Measurements from ENCODE around the gene ATP6AP1.
A peak's percentile ranks its signal among the peaks of the same experiment; 100 is the strongest.

ATP6AP1 gene

DNA sequence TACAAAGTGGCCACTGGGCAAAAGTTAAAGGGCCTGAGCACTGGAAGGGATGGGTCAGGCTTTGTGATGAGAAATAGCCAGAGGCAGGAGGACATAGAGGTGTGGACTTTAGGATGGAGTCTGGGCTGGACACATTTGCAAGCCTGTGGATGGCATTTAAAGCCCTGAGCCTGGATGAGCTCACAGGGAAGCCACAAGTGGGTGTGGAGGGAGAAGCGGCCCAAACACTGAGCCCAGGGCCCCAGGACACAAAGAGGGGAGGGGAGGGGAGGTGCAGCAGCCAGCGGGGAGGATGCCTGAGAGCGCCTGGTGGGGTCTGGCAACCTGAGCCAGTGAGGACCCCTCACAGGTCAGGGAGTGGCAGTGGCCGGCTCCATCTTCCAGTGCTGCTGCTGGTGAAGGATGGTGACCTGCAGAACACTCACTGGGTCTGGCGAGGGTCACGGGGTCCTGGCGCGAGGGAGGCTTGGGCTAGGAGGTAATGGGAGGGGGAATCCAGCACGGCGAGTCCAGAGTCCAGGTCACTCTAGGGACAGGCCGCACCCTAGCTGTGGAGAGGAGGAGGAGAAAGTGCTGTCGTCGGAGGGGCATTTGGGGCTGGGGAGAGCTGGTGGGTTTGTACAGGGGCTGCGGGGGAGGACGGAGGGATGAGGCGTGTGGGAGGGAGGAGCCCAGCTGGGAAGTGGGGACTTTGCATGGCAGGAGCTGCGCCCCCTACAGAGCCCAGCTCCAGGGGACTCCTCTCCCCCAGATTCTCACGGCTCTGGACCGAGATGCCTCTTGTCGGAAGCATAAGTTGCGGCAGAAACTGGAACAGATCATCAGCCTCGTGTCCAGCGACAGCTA, 43.6 kb downstream of the ATP6AP1 start:
- TF ChIP-seq, protein P1, sequence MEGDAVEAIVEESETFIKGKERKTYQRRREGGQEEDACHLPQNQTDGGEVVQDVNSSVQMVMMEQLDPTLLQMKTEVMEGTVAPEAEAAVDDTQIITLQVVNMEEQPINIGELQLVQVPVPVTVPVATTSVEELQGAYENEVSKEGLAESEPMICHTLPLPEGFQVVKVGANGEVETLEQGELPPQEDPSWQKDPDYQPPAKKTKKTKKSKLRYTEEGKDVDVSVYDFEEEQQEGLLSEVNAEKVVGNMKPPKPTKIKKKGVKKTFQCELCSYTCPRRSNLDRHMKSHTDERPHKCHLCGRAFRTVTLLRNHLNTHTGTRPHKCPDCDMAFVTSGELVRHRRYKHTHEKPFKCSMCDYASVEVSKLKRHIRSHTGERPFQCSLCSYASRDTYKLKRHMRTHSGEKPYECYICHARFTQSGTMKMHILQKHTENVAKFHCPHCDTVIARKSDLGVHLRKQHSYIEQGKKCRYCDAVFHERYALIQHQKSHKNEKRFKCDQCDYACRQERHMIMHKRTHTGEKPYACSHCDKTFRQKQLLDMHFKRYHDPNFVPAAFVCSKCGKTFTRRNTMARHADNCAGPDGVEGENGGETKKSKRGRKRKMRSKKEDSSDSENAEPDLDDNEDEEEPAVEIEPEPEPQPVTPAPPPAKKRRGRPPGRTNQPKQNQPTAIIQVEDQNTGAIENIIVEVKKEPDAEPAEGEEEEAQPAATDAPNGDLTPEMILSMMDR (IDR thresholded peaks at IDR 0.05; ENCODE audit: low read depth, low read length, missing control alignments), result no peak
- no peak overlapping the region for H3K27ac ChIP-seq
- no peaks in the 10 kb centered on the region for H3K27me3 ChIP-seq (replicated peaks)
- in situ Hi-C loops (cut with HindIII; ENCODE audit: low pct_ligation_motif_present, low sequenced_read_pairs), result no loop called here
- H3K4me3 ChIP-seq (ENCODE audit: low read depth, low read length), result no peak overlapping the region
- H3K36me3 ChIP-seq (replicated peaks), result peaks cover 10% of the 10 kb centered on the region
- no peak for DNase-seq

DNA sequence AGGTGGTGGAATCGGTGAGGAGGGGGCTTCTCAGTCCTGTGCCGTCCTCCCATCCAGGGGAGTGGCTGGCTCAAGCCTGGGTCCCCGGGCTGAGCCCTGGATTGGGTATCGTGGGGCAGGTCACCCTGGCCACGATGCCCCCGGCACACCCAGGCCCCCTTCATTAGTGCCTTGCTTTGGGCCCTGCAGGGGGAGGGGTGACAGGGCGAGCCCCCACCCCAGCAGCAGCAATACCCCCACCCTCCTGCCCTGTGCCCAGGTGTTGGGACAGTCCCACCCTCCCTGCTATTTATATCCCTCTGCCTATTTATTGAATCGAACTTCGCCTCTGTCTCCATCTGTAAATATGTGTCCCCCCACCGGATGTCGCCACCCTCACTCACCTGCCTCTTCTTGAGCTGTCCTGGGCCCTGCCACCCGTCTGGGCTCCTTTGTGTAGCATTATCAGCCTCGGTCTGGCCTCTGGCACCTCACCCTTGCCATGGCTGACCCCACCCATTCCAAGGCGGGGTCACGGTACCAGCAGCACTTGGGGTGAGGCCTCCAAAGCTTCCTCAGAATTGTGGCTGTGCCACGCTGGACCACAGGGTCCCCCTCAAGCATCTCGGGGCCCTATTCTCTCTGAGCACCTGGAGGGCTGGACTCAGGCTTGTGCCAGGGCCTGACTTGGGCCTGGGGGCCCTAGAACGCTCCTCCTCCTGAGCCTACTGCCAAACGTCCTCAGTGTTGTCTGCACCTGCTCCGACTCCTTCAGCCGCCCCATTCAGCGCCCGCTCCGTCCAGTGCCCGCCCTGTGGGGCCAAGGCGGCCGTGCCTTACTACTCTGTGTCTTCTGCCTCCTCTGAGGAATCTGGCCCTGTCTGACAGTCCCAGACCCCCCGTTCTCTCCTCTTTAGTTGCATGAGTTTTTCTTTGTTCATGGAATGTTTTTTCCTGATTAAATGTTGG, 44.5 kb downstream of the ATP6AP1 start:
- Histone ChIP-seq H3K27me3 (replicated peaks) (no peaks in the 10 kb centered on the region), H3K4me3 (ENCODE audit: low read depth, low read length) (no peak overlapping the region), H3K36me3 (replicated peaks) (peaks cover 10% of the 10 kb centered on the region), H3K27ac (no peak overlapping the region)
- TF ChIP-seq, protein P1 (IDR thresholded peaks at IDR 0.05; ENCODE audit: low read depth, low read length, missing control alignments), result no peak
- DNase-seq, result no peak
- in situ Hi-C loops (cut with HindIII; ENCODE audit: low pct_ligation_motif_present, low sequenced_read_pairs), result no loop called here

DNA sequence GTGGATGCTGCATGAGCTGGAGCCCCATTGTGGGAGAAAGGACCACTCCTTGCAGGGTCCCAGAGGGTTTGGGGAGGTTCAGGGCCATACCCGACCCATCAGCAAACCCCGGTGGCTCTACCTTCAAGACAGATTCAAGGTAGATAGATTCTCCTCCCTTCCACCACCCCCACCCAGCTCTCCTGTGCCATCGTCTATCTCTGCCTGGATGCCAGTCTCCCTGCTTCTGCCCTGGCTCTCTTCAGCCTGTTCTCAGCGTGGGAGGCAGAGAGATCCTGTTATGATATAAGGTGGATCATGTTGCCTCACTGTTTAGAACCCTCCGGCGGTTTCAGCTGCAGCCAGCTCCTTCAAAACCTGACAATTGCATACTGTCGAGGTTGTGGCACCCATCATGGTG, 45.2 kb downstream of the ATP6AP1 start:
- in situ Hi-C loops (cut with HindIII; ENCODE audit: low pct_ligation_motif_present, low sequenced_read_pairs), result no loop called here

DNA sequence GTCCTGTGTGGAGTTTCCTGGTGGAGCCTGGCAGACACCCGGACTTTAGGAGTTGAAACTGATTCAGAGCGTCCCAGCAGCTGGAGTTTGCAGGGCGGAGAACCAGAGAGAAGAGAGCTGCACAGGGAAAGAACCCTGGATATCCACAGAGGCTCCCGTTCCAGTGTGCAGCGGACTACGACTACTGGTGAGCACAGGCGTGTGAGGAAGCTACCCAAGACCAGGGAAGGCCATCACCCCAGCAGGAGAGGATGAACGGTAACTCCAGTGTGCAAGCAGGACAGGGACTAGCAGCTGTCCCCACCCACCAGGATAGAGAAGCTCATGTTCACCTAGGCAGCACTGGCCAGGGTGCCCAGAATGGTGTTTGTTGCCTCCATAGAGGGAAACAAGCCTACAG, 48.3 kb downstream of the ATP6AP1 start:
- Histone ChIP-seq H3K4me3 (ENCODE audit: low read depth, low read length) (no peak overlapping the region), H3K27me3 (replicated peaks) (no peaks in the 10 kb centered on the region), H3K36me3 (replicated peaks) (peaks cover 4% of the 10 kb centered on the region), H3K27ac (no peak overlapping the region)
- in situ Hi-C loops (cut with HindIII; ENCODE audit: low pct_ligation_motif_present, low sequenced_read_pairs), result no loop called here
- TF ChIP-seq, protein P1 (IDR thresholded peaks at IDR 0.05; ENCODE audit: low read depth, low read length, missing control alignments), result no peak
- DNase-seq, result no peak

More for the DNA sequence above, 45.2 kb downstream of the ATP6AP1 start:
- TF ChIP-seq, protein P1 (IDR thresholded peaks at IDR 0.05; ENCODE audit: low read depth, low read length, missing control alignments), result no peak
- Histone ChIP-seq H3K4me3 (ENCODE audit: low read depth, low read length) (no peak overlapping the region), H3K27me3 (replicated peaks) (no peaks in the 10 kb centered on the region), H3K36me3 (replicated peaks) (peaks cover 10% of the 10 kb centered on the region), H3K27ac (no peak overlapping the region)
- DNase-seq, result no peak

DNA sequence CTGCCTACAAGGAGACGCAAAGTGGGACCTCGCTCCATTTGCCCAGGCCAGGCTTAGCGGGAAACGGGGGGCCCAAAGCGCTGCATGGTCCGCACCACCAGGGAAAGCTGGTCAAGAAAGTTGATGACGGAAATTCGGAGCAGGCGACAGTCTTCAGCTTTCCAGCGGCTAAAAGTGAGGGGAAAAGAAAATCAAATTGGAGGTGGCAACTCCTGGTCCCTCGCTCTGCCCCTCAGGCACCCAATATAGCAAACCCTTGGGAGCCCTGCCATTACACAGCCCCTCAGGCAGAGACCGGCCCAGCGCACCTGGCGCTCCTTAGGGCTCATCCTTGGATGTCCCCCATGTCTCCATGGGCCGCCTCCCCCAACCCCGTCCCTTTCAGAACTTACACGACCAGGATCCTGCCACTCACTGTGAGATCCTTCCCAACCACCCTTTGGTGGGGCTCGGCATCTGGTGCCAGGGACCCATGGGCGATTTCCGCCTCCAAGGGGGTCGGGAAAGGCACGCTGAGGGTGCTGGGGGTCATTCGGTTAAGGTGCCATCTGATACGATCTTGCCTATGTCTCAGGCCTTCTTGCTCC, 49.5 kb downstream of the ATP6AP1 start:
- no peak overlapping the region for H3K27ac ChIP-seq

More for the DNA sequence above, 49.5 kb downstream of the ATP6AP1 start:
- in situ Hi-C loops (cut with HindIII; ENCODE audit: low pct_ligation_motif_present, low sequenced_read_pairs), result no loop called here
- peak overlapping the region; percentile 51 for H3K4me3 ChIP-seq (ENCODE audit: low read depth, low read length)
- TF ChIP-seq, protein P1 (IDR thresholded peaks at IDR 0.05; ENCODE audit: low read depth, low read length, missing control alignments), result no peak
- no peaks in the 10 kb centered on the region for H3K27me3 ChIP-seq (replicated peaks)
- H3K36me3 ChIP-seq (replicated peaks), result peaks cover 3% of the 10 kb centered on the region
- no peak for DNase-seq

All from brain microvascular endothelial cell (primary cell).